ENCODE results near the gene ABTB2. TPM values are rescaled to one million over a fixed set of nuclear protein-coding genes. Genes with fewer than 3 reads are reported as not detected.
"Not testable (repeated sequence)": the region's sequence is repeated elsewhere in the genome, so short reads cannot be mapped to it uniquely, and the experiment has no call there.

ABTB2 gene
- total RNA-seq, 2 donors from 2014 or later: 2.1 to 4.3 TPM

DNA sequence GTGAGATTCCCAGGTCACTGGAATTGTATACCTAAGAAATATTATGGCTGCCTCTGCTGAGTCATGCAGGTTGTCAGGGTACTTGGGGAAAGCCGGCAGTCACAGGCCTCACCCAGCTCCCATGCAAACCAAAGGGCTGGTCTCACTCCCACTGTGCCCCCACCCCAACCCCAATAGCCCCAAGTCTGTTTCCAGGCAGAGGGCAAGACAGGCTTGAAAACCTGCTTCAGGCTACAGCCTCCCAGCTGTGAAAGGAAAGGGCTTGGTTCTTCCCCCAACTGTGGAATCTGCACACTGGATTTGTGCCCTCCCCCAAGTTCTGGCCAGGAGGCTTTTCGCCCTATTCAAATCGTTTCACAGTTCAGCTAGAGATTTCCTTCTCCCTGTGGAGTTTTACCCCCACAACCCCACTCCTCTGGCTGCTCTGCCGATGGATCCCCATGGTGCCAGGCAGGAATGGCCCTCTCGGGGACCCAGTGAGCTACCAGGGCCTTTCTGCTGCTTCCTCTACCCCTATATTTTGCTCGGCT is 37.0 kb upstream of the ABTB2 start:
- Histone ChIP-seq H3K4me3 (no peak overlapping the region), H3K9me3 (no peaks in the 10 kb centered on the region), H3K27ac (no peak overlapping the region), H3K4me1 (no peaks in the 10 kb centered on the region), H3K27me3 (no peaks in the 10 kb centered on the region), H3K36me3 (replicated peaks in 1 of 2; ENCODE audit: insufficient read depth in 1 of 2, low read depth in 2 of 2) (no peaks in the 10 kb centered on the region)
- intact Hi-C loops (cut with DNase I): no loop called here
- 70 to 80% methylated on average over 6 of the region's 6 CpGs for WGBS, 2 donors
- TF ChIP-seq, protein P1, sequence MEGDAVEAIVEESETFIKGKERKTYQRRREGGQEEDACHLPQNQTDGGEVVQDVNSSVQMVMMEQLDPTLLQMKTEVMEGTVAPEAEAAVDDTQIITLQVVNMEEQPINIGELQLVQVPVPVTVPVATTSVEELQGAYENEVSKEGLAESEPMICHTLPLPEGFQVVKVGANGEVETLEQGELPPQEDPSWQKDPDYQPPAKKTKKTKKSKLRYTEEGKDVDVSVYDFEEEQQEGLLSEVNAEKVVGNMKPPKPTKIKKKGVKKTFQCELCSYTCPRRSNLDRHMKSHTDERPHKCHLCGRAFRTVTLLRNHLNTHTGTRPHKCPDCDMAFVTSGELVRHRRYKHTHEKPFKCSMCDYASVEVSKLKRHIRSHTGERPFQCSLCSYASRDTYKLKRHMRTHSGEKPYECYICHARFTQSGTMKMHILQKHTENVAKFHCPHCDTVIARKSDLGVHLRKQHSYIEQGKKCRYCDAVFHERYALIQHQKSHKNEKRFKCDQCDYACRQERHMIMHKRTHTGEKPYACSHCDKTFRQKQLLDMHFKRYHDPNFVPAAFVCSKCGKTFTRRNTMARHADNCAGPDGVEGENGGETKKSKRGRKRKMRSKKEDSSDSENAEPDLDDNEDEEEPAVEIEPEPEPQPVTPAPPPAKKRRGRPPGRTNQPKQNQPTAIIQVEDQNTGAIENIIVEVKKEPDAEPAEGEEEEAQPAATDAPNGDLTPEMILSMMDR (IDR thresholded peaks at IDR 0.05): no peak
- no peak for TF ChIP-seq POLR2A (IDR thresholded peaks at IDR 0.05)
- DNase-seq (no peak), ATAC-seq (no peak)

DNA sequence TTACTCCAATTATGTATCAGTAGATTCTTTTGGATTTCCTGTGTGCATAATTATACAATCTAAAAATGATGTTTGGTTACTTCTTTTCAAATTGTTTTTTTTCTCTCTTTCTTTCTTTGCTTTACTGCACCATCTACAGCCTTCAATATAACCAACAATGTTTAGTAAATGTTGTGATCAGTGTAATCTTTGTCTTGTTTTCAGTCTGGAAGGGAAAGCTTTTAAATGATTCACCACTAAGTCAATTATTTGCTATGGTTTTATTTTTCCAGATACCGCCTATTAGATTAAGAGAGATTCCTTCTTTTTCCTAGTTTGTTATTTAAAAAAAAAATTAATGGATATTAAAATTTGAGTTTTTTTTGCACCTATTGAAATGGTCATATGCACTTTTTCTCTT is 29.8 kb upstream of the ABTB2 start:
- intact Hi-C loops (cut with DNase I): no loop called here
- no peak for ATAC-seq
- WGBS, 2 donors: 45 to 58% methylated on average over 1 of the region's 1 CpG

DNA sequence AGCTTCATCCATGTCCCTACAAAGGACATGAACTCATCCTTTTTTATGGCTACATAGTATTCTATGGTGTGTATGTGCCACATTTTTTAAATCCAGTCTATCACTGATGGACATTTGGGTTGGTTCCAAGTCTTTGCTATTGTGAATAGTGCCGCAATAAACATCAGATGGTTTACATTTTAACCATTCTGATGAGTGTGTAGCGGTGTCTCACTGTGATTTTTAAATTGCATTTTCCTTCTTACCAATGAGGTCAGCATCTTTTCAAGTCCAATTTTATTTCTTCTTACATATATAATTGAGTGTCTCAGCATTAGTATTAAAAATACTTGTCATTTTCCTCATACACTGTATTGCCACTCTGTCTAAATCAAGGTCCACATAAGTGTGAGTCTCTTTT is 28.5 kb upstream of the ABTB2 start:
- H3K9me3 ChIP-seq; ATAC-seq; H3K4me1 ChIP-seq; H3K4me3 ChIP-seq; intact Hi-C loops (cut with DNase I); DNase-seq; H3K27me3 ChIP-seq; H3K27ac ChIP-seq; H3K36me3 ChIP-seq (replicated peaks in 1 of 2; ENCODE audit: insufficient read depth in 1 of 2, low read depth in 2 of 2): not testable (repeated sequence)
- 71 to 72% methylated on average over 2 of the region's 2 CpGs for WGBS, 2 donors

More for the DNA sequence above, 29.8 kb upstream of the ABTB2 start:
- Histone ChIP-seq H3K27ac (no peak overlapping the region), H3K9me3 (no peaks in the 10 kb centered on the region), H3K4me3 (no peak overlapping the region), H3K36me3 (replicated peaks in 1 of 2; ENCODE audit: insufficient read depth in 1 of 2, low read depth in 2 of 2) (no peaks in the 10 kb centered on the region), H3K4me1 (no peaks in the 10 kb centered on the region), H3K27me3 (no peaks in the 10 kb centered on the region)
- no peak for DNase-seq
- TF ChIP-seq, protein P1 (IDR thresholded peaks at IDR 0.05): no peak
- TF ChIP-seq POLR2A (IDR thresholded peaks at IDR 0.05): no peak

DNA sequence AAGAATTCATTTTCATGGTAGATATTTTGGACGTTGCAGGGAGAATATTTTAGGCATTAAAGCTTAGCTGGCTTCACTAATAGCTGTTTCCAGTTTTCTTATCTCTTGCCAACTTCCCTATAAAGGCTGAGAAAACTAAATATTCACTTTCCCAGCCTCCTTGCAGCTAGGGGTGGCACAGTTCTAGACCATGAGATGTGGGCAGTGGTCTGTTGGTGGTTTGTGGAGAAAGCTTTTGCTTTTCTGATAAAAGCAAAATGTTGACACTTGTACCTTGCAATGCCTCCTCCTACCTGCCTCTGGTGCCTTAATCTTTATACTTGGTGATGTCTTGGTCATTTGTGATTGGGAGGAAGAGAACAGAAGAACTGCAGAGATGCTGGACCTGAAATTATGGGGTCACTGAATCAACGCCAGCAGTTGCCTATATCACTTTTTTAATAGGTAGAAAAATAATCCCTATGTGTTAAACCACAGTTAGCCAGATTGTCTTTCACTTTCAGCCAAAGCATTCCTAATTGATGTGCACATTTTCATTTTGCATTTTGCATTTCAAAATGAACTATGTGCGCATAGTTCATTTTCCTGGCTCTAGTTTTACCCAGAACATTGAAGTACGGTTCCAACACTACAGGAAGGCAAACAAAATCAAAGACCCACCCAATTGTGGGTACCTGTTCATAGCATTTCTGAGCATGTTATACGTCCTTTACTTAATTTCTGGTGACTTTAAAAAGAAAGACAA is 24.9 kb upstream of the ABTB2 start:
- intact Hi-C loops (cut with DNase I): no loop called here
- Histone ChIP-seq H3K27me3 (no peaks in the 10 kb centered on the region), H3K9me3 (no peaks in the 10 kb centered on the region), H3K4me1 (no peaks in the 10 kb centered on the region), H3K36me3 (replicated peaks in 1 of 2; ENCODE audit: insufficient read depth in 1 of 2, low read depth in 2 of 2) (no peaks in the 10 kb centered on the region), H3K4me3 (no peak overlapping the region), H3K27ac (no peak overlapping the region)
- ATAC-seq: no peak
- no peak for TF ChIP-seq POLR2A (IDR thresholded peaks at IDR 0.05)
- TF ChIP-seq, protein P1 (IDR thresholded peaks at IDR 0.05): no peak
- DNase-seq: no peak
- 61 to 64% methylated on average over 5 of the region's 5 CpGs for WGBS, 2 donors

DNA sequence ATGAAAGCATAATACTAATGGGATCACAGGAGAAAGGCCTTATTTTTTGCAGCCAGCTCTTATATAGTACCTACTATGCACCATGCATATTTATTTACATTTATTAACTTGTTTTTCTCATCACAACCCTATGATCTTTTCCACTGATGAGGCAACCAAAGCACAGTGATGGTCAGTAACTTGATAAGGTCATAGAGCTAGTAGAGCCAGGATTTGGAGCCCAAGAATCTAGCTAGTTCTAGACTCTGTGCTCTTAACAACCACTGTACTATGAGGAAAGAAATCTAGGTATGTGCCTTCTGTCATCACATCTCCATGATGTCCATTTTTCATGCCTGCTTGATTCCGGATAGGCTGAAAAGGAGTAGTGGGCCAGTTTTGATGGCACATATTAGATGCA is 24.0 kb upstream of the ABTB2 start:
- H3K4me3 ChIP-seq: no peak overlapping the region
- intact Hi-C loops (cut with DNase I): no loop called here
- no peak overlapping the region for H3K27ac ChIP-seq
- H3K36me3 ChIP-seq (replicated peaks in 1 of 2; ENCODE audit: insufficient read depth in 1 of 2, low read depth in 2 of 2): no peaks in the 10 kb centered on the region
- ATAC-seq (no peak), DNase-seq (no peak)
- no peaks in the 10 kb centered on the region for H3K9me3 ChIP-seq
- no peaks in the 10 kb centered on the region for H3K27me3 ChIP-seq
- WGBS, 2 donors: 73 to 79% methylated on average over 1 of the region's 1 CpG
- no peaks in the 10 kb centered on the region for H3K4me1 ChIP-seq
- no peak for TF ChIP-seq POLR2A (IDR thresholded peaks at IDR 0.05)
- TF ChIP-seq, protein P1 (IDR thresholded peaks at IDR 0.05): no peak

Measured in body of pancreas (tissue), 4 donors.